HG03097 (cell line): ENCODE data around the gene LMNA.

Source experiments
- ATAC-seq: cut with Tn5 transposase; IDR thresholded peaks from one replicate; pipeline ENCODE4 v1.9.1; 2021; ENCODE audit not compliant: unreplicated experiment, low FRiP score

Gene LMNA

GRCh38 chr1:156081180-156081916, 33.2 kb upstream of the LMNA start:
- ATAC-seq = no peak

GRCh38 chr1:156081917-156082308, 32.6 kb upstream of the LMNA start:
- no peak for ATAC-seq

- ATAC-seq = no peak
These were observed 32.0 kb upstream of the LMNA start, which contains the start of gene MEX3A for GRCh38 chr1:156082309-156083091. Gene MEX3A, minus strand, starts transcription at chr1:156082465. Its CDS starts 467 bp downstream, at chr1:156081998.

- no peak for ATAC-seq
These were observed 30.4 kb upstream of the LMNA start for GRCh38 chr1:156083800-156084790.

GRCh38 chr1:156086256-156086662, 28.3 kb upstream of the LMNA start:
- no peak for ATAC-seq

GRCh38 chr1:156089704-156090103, 24.8 kb upstream of the LMNA start:
- ATAC-seq = no peak

GRCh38 chr1:156090138-156090839, 24.2 kb upstream of the LMNA start:
- no peak for ATAC-seq

- ATAC-seq = no peak
These were observed 23.7 kb upstream of the LMNA start for GRCh38 chr1:156090840-156091188.

- no peak for ATAC-seq
These were observed 22.9 kb upstream of the LMNA start for GRCh38 chr1:156091610-156092009.

GRCh38 chr1:156095906-156096508, 18.5 kb upstream of the LMNA start:
- ATAC-seq = no peak

- peak; percentile 52 for ATAC-seq
These were observed 17.7 kb upstream of the LMNA start for GRCh38 chr1:156096640-156097391.

GRCh38 chr1:156097499-156098178, 16.9 kb upstream of the LMNA start:
- ATAC-seq = no peak

GRCh38 chr1:156098784-156099183, 15.7 kb upstream of the LMNA start:
- no peak for ATAC-seq

- no peak for ATAC-seq
These were observed 15.2 kb upstream of the LMNA start for GRCh38 chr1:156099282-156099681.

- ATAC-seq = no peak
These were observed 14.1 kb upstream of the LMNA start for GRCh38 chr1:156100205-156100995.

- ATAC-seq = no peak
These were observed 12.6 kb upstream of the LMNA start for GRCh38 chr1:156101880-156102279.

- no peak for ATAC-seq
These were observed 11.6 kb upstream of the LMNA start for GRCh38 chr1:156102633-156103511.
